Neural cell (in vitro differentiated cells): ENCODE measurements around the gene GDI1. TPM values are rescaled to one million over a fixed set of nuclear protein-coding genes. Genes with fewer than 3 reads are reported as not detected.

Experiments
- H2AFZ ChIP-seq: fragments of 200-600, 300-800 bp; sonication (generic), shearing (Covaris generic); 2 replicates; pipeline ENCODE4 v1.6.0; 2014; ENCODE audit warnings: low read depth, mild to moderate bottlenecking, antibody characterized with exemption, low read length, moderate library complexity
- H3F3A ChIP-seq: fragments of 200-600 bp; shearing (Covaris generic); 2 replicates; pipeline ENCODE4 v1.6.1; 2016; ENCODE audit warnings: mild to moderate bottlenecking, moderate library complexity, mixed read lengths, antibody characterized with exemption, low read length; ENCODE audit not compliant: insufficient read depth, poor library complexity, severe bottlenecking
- H3K27ac ChIP-seq: fragments of 200-600, 300-800 bp; sonication (generic), shearing (Covaris generic); 2 replicates; pipeline ENCODE4 v1.5.1; 2014; ENCODE audit warnings: mild to moderate bottlenecking, low read length, moderate library complexity
- H3K27me3 ChIP-seq: fragments of 300-800, 200-600 bp; sonication (generic), shearing (Covaris generic); 2 replicates; pipeline ENCODE4 v1.6.0; 2014; ENCODE audit warnings: mild to moderate bottlenecking, low read depth, low read length, moderate library complexity; ENCODE audit not compliant: insufficient read depth
- H3K36me3 ChIP-seq: fragments of 300-800, 200-600 bp; sonication (generic), shearing (Covaris generic); 2 replicates; pipeline ENCODE4 v1.5.1; 2014; ENCODE audit warnings: mild to moderate bottlenecking, antibody characterized with exemption, low read length, moderate library complexity; ENCODE audit not compliant: insufficient read depth
- H3K4me2 ChIP-seq: fragments of 300-800, 200-600 bp; sonication (generic), shearing (Covaris generic); 2 replicates; pipeline ENCODE4 v1.6.0; 2014; ENCODE audit warnings: mild to moderate bottlenecking, low read length
- H3K4me3 ChIP-seq: fragments of 300-800, 200-600 bp; sonication (generic), shearing (Covaris generic); 2 replicates; pipeline ENCODE4 v1.5.1; 2014; ENCODE audit warnings: mild to moderate bottlenecking, low read length, moderate library complexity
- H3K79me2 ChIP-seq: fragments of 200-600 bp; shearing (Covaris generic); replicated peaks from 2 replicates; pipeline ENCODE4 v1.6.0; 2014; ENCODE audit warnings: mild to moderate bottlenecking, low read length, moderate library complexity; ENCODE audit not compliant: insufficient read depth
- H3K9ac ChIP-seq: fragments of 300-800, 200-600 bp; sonication (generic), shearing (Covaris generic); 2 replicates; pipeline ENCODE4 v1.6.1; 2016; ENCODE audit warnings: mild to moderate bottlenecking, low read length, mixed read lengths
- H3K9me2 ChIP-seq: fragments of 200-600 bp; shearing (Covaris generic); 2 replicates; pipeline ENCODE4 v1.6.1; 2016; ENCODE audit warnings: mild to moderate bottlenecking, low read length, mixed read lengths; ENCODE audit not compliant: insufficient read depth
- H3K9me3 ChIP-seq: fragments of 200-600, 300-800 bp; sonication (generic), shearing (Covaris generic); 2 replicates; pipeline ENCODE4 v1.6.1; 2016; ENCODE audit warnings: mild to moderate bottlenecking, mixed run types, low read length, moderate library complexity, mixed read lengths
- H4K20me1 ChIP-seq: fragments of 200-600 bp; shearing (Covaris generic); 2 replicates; pipeline ENCODE4 v1.6.1; 2016; ENCODE audit warnings: mild to moderate bottlenecking, mixed run types; ENCODE audit not compliant: insufficient read depth
- CTCF ChIP-seq: fragments of 450-650 bp; IDR thresholded peaks from 2 replicates; pipeline ENCODE4 v1.5.1; 2014; ENCODE audit warnings: antibody characterized with exemption, mild to moderate bottlenecking, moderate library complexity; ENCODE audit not compliant: poor library complexity, severe bottlenecking
- EP300 ChIP-seq: fragments of 450-650 bp; conservative IDR thresholded peaks from 2 replicates; pipeline ENCODE4 v1.6.1; 2014; ENCODE audit warnings: antibody characterized with exemption, mild to moderate bottlenecking, moderate library complexity; ENCODE audit not compliant: poor library complexity, severe bottlenecking
- EZH2 ChIP-seq: fragments of 200-600, 300-800 bp; shearing (Covaris generic), sonication (generic); IDR thresholded peaks from 2 replicates; pipeline ENCODE4 v1.6.1; 2014; ENCODE audit warnings: antibody characterized with exemption, low read length, borderline replicate concordance, mild to moderate bottlenecking; ENCODE audit not compliant: insufficient read depth, poor library complexity, severe bottlenecking
- MXI1 ChIP-seq: fragments of 450-650 bp; conservative IDR thresholded peaks from 2 replicates; pipeline ENCODE4 v1.6.1; 2014; ENCODE audit warnings: antibody characterized with exemption, mild to moderate bottlenecking; ENCODE audit not compliant: poor library complexity, severe bottlenecking
- POLR2AphosphoS5 ChIP-seq: IDR thresholded peaks from 2 replicates; pipeline ENCODE4 v1.6.1; 2012
- RAD21 ChIP-seq: fragments of 450-650 bp; conservative IDR thresholded peaks from 2 replicates; pipeline ENCODE4 v1.6.1; 2014; ENCODE audit warnings: antibody characterized with exemption, mild to moderate bottlenecking, moderate library complexity
- REST ChIP-seq: IDR thresholded peaks from 2 replicates; pipeline ENCODE4 v1.6.1; 2012; ENCODE audit warnings: borderline replicate concordance
- SMC3 ChIP-seq: fragments of 450-650 bp; conservative IDR thresholded peaks from 2 replicates; pipeline ENCODE4 v1.6.1; 2014; ENCODE audit warnings: antibody characterized with exemption, mild to moderate bottlenecking, moderate library complexity; ENCODE audit not compliant: poor library complexity
- TAF1 ChIP-seq: IDR thresholded peaks from 2 replicates; pipeline ENCODE4 v1.6.1; 2012; ENCODE audit warnings: low read depth
- polyA plus RNA-seq: library from polyadenylated mRNA; depleted of rRNA; stranded (reverse); fragments of >200 nt; gene quantifications from 2 replicates; pipeline ENCODE4 v1.2.3, GENCODE V29; 2014

GDI1 gene
- polyA plus RNA-seq, 1 donor from 2014 or later, result 370 TPM

- no peaks in the 10 kb centered on the region for H3F3A ChIP-seq
- H3K9ac ChIP-seq, result no peak overlapping the region
- TF ChIP-seq SMC3 (no peak), EP300 (no peak), RAD21 (no peak), REST (no peak)
- peaks cover 5% of the 10 kb centered on the region for H4K20me1 ChIP-seq
- H3K9me2 ChIP-seq, result no peaks in the 10 kb centered on the region
- H3K36me3 ChIP-seq, result no peaks in the 10 kb centered on the region
- no peak overlapping the region for H3K27ac ChIP-seq
- no peaks in the 10 kb centered on the region for H3K9me3 ChIP-seq
- H3K4me3 ChIP-seq, result no peak overlapping the region
- H3K27me3 ChIP-seq, result no peaks in the 10 kb centered on the region
- H3K4me2 ChIP-seq, result no peak overlapping the region
- H3K79me2 ChIP-seq, result peaks cover 4% of the 10 kb centered on the region
- H2AFZ ChIP-seq, result no peak overlapping the region
Measured at GRCh38 chrX:154401918-154402621, 34.9 kb upstream of the GDI1 start.

GRCh38 chrX:154402622-154403127, 34.3 kb upstream of the GDI1 start:
- TF ChIP-seq TAF1 (no peak), SMC3 (no peak), MXI1 (no peak), POLR2AphosphoS5 (no peak), RAD21 (no peak), EZH2 (no peak), EP300 (no peak), REST (no peak), CTCF (no peak)
- no peaks in the 10 kb centered on the region for H3K36me3 ChIP-seq
- H3K9me2 ChIP-seq, result no peaks in the 10 kb centered on the region
- peaks cover 4% of the 10 kb centered on the region for H3K79me2 ChIP-seq
- H3K9me3 ChIP-seq, result no peaks in the 10 kb centered on the region
- no peaks in the 10 kb centered on the region for H3K27me3 ChIP-seq
- H4K20me1 ChIP-seq, result peaks cover 5% of the 10 kb centered on the region
- no peak overlapping the region for H3K9ac ChIP-seq
- H2AFZ ChIP-seq, result no peak overlapping the region
- no peaks in the 10 kb centered on the region for H3F3A ChIP-seq
- H3K4me3 ChIP-seq, result no peak overlapping the region
- no peak overlapping the region for H3K4me2 ChIP-seq
- no peak overlapping the region for H3K27ac ChIP-seq
